HG02588 (cell line): Measurements from ENCODE around the gene UQCRQ.

Source experiments
- ATAC-seq: cut with Tn5 transposase; IDR thresholded peaks from one replicate; pipeline ENCODE4 v1.9.1; 2021; ENCODE audit warnings: mild to moderate bottlenecking, moderate library complexity; ENCODE audit not compliant: unreplicated experiment

UQCRQ gene

DNA sequence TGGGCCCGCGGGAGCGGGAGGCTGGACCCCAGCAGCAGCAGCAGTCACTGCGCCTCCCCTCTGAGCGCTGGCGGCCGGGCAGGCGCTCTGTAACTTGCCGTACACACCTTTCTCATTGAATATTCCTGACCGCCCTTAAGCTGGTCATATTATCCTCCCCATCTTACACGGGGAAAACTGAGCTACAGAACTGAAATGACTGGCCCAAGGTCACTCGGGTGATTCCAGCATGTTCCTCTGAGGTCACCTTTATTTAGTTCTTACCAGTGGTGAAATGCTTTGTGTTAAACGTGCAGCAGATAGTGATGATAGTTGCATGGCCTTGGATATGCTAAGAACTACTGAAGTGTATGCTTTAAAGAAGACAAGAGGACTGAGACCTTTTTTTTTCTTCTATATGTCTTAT, 607 bp downstream of the UQCRQ start:
- peak; percentile 18 for ATAC-seq

DNA sequence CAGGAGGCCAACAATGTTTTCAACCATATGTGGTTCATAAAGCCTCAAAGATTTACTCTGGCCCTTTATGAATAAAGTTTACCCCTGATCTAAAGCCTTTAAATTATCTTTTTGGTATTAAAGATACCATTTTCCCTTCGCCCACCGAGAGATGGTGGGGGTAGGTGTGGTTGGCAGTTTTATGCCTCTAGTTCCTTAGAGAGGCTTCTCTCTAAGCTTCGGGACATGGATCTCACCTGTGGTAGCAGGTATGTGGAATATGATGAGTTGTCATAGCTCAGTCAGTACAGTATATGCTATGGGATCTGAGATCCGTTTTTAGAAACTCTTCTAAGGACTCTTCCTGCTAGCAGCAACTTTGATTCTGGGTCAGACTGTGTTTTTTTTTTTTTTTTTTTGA, 2.3 kb downstream of the UQCRQ start:
- no peak for ATAC-seq

DNA sequence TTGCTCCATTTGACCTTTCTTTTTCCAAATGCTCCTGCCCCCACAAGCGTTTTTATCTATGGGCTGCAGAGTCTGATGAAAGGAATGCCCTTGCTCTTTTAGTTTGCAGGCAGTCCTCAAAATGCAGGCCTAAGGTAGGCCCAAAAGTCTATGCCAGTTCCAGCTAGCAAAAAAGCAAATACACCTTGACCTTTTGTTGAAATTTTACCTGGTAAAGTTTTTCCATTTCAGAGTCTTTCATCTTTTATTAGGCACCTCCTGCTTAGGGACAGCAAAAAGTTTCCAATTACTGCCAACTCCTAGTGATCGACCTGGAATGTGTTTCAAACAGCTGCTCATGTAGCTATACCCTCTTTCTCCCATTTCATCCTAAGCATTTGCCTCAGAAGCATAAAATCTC, 4.4 kb downstream of the UQCRQ start:
- no peak for ATAC-seq

DNA sequence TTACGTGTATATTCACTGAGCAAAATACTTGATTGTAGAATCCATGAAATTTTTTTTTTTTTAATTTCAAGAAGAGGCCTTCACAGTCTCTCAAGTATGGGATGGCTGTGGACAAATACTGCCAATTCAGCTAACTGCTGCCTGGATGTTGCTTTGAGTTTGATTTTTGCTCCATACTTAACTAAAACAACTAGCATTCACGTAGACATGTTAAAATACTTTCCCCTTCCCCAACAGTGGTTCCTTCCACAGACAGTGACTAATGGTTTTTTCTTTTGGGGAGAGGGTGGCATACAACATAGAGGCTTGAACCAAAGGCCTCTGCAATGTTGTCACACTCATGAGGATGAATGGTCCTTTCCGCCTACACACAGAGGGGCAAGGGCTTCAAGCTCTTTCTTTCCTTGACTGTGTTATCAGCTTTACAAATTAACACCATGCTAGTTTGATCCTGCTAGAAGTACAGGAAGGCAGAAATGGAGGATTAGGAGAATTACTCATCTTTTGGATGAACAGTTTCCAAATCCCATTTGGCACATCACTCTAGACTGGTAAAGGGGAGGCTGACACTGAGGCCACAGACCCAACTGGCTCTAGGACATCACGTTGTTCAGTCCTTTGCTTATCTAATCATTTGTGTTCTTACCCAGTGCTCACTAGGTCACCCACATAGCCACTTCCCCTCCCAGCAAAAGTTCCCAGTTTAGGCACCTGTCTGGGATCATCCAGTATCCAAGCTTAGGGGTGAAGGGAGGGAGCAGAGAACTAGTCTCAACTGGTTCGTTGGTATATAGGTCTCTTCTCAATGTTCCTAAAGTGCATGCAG, 5.2 kb downstream of the UQCRQ start:
- no peak for ATAC-seq

DNA sequence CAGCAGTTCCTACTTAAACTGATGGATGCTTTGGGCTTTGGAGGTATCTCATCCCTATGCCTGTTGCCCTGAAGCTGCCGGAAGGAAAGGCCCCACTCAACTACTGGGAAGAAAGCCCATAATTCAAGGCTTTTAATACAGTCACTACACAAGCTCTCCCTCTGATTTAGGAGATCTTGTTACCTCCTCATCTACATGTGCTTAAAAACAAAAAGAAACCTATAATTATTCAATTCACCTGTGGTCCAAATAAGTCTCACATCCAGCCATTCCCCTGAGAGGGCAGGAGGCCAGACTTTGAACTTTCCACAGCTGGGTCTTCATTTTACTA, 6.3 kb downstream of the UQCRQ start:
- ATAC-seq: no peak

DNA sequence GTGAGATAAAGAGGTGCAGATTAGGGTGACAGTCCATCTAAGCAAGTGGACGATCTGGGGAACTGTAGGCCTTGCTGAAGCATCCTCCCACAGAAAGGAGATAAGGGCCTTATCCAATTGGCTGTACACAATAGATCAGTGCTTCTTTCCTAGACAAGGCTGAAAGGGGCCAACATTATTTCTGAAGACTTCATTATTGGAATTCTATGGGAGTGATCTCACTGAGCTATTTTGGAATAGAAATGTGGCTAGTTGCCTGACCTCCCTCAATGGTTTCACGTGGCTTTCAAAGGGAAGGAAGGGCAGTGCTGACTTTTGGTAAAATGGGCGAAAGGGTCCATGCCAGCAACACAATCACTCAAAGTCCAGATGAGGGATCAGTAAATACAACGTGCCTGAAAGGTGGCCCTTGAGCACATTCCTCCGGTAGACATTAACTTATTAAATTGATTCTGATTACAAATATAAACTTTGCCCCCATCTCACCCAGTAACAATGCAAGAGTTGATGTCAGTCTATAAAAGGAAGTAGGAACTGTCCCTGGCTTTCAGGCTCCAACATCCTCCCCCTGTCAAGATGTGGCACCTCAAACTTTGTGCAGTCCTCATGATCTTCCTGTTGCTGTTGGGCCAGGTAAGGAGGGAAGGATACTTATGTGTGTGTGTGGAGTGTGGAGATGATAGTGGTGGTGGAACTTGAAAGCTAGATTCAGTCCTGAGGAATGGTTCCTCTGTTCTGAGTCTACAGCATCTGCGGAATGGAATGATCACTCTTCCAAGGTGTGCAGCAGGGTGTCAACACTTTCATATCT, 6.9 kb downstream of the UQCRQ start, which contains the start of gene LEAP2:
Gene LEAP2 (plus strand): TSS at position 550 of the 811 bp plus-strand sequence. CDS start 27 bp downstream, at position 577.
- ATAC-seq: no peak

DNA sequence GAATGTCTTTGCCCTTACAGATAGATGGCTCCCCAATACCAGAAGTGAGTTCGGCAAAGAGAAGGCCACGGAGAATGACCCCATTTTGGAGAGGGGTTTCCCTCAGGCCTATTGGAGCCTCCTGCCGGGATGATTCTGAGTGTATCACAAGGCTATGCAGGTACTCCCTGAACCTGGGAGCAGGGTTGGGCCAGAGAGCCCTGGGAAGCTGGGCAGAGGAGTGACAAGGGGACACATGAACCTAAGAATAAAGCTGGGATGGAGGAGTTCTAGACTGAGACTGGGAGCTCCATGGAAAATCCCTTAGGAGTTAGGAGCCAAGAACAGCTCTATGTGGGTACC, 7.5 kb downstream of the UQCRQ start:
- no peak for ATAC-seq

DNA sequence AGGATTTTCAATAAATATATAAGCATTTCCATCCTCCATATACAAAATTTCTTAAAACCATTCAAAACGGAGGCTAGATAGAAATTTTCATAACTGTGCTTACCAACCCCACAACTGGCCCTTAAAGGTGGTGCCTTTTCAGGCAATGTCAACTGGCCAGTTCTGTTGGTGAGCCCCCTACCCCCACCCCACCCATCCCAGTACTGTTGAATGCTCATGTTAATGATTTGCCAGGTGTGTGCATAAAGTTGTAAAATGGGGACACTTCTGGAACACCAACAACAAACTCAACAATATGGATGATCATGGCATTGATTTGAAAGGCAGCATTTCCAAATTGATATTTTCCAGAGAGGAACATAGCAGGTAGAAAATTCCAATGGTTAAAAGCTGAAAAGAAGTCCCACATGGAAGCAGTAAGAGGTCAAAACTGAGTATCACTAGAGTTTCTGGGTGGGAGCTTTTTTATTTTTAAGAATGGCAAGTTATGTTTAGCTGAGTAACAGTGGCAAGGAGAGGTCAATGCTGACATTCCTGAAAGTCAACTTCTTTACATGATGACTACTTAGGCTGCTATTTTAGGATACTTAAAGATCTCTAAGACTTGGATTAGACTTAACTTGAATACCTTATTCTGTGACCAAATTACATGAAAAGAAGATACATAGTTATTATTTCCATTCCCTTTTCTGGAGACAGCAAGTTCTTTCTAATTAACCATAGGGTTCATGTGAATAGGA, 9.7 kb downstream of the UQCRQ start:
- ATAC-seq: no peak

DNA sequence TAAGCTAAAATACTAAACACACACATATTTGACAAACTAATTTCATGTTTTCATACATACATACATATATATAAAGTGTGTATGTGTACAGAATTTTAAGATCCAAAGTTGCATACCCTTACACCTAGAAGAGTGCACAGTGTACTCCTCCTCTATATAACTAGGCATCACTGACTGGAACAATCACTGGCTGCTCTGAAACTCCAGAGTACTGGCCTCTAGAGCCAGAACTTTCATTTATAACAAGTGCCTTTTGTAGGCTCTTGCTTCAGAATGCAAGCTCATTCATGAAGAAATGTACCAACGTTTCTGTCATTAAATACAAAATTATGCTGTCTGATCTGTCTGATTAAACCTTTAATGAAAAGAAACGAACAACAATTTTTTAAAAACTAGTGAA, 11.0 kb downstream of the UQCRQ start:
- no peak for ATAC-seq

DNA sequence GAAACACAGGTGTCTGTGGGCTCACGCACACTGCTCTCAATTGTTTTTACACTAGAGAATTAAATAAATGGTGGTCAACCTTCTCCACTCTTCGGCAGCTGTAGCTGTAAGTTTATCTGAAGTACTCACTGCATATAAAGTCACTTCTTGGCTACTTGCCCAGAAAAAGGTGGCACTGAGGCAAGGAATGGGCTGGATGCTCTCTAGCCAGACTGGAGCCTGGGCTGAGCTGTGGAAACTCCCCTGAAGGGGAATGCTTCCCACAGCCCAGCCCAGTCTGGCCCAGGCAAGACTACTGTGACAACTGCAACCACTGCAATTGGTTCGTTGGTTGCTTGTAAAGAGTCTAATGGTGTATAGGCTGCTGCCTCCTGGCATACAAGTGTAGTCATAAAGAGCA, 11.5 kb downstream of the UQCRQ start:
- no peak for ATAC-seq

DNA sequence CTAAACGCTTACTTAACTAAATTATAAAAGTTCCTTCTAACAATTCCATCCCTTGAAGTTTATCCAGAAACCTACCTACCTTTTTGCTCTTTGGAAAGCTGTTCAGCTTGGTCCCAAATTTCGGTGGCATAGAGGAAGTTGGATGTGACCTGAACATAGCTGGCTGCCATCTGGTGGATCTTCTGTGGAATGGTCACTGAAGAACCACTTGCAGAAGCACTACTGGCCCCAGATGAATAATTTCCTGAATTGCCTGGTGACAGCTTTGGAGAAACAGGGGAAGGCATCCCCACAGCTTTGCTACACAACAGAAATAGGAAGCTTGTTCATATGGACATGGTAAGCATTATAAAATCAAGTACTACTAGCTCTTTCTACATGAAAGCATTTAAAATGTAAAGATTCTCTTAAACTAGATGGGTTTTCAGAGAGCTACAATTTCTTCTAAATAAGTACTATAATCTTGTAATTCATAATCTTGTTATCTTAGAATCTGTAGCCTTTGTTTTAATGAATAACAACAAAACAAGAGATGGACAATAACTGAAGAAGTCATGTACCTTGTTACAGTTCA, 16.9 kb downstream of the UQCRQ start:
- no peak for ATAC-seq

DNA sequence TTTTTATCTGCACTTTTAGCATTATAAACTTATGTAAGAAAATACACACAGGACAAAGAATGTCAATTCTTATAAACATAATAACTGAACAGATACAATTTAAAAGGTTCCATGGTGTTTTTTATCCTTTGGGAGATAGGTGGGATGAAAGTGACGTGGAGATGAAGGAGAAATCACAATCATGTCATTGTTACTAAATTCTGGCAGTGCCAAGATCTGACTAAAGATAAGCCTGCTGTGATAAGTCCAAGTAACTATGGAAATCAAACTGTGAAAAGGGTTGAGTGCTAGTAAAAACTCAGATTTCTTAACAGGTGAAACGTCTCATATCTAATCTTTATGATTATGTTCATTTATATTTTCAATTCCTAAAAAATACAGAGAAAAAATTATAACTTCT, 18.1 kb downstream of the UQCRQ start:
- ATAC-seq: no peak

DNA sequence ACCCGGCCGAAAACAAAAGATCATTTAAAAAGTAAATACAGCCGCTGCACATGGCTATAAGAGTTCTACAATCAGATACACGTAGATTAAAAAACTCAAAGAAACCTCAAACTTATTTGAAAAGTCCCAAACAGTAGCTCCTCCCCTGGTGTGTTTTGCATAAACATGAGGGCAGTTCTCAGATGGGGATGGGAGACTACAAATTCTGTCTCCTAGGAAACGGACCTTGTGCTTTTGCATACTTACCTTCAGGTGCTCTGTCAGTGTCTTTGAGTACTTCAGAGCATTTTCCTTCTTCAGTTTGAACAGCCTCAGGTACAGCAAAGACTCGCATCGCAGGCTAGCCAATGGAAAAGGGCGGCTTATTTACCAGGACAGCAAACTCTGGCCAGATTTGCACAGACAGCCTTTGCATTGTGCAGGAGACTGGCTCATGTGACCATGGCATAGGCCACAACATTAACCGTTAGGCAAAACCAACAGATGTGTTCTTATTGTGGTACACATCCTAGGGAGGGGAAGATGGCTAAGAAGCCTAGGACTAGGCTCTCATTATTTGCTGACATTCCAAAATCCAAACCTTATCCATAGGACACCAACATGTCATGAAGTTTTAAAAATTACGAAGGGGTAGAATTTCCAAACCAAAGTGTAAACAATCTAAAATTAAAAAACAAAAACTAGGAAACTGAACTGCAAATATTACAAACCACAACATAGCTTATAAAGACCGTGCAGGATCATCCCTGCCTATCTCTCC, 19.8 kb downstream of the UQCRQ start:
- ATAC-seq: no peak

DNA sequence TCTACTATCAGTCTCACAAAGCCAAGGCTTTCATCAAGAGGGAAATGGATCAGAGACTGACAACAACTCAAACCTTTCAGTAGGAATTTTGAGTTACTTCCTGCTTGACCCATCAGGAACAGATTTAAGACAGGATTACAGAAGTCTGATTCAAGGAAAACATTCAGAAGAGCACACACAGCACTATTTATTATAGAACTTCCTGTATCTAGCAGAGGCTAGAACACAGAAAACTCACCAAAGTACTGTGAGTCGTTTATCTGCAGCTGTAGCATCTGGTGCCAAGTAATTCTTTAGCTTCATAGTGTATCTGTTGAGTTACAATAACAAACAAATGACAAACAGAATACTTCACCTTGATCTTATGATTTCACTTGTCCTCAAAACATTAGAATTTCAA, 20.8 kb downstream of the UQCRQ start:
- no peak for ATAC-seq

DNA sequence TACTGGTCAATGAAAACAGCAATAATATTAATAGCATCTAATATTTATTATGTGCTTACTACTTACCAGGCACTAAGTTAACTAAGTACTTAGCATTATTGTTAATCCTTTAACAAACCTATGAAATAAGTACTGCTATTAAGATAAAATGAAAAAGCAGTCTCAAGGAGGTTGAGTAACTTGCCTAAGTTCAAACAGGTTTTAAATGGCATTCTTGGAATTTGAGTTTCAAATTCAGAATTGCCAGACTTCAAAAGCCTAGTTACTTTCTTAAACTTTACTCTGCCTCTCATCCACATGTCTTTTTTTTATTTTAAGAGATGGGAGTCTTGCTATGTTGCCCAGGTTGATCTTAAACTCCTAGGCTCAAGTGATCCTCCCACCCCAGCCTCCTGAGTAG, 23.1 kb downstream of the UQCRQ start:
- ATAC-seq: no peak

DNA sequence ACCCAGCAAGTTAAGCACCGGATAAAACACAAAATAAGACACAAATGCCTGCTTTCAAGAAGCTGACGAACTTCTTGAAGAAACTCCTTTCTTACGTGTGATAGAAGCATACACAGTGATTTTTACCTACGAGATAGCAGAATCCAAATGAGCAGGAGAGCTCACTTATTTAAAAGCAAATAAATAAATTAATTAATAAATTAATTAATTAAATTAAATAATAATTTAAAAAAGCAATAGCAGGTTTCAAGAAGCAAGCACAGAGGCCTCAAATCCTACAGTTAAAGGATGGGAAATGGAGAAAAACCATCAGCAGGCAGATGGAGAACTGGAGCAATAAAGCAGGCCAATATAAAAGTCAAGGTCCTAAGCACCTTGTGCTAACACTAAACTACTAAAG, 24.4 kb downstream of the UQCRQ start:
- no peak for ATAC-seq

DNA sequence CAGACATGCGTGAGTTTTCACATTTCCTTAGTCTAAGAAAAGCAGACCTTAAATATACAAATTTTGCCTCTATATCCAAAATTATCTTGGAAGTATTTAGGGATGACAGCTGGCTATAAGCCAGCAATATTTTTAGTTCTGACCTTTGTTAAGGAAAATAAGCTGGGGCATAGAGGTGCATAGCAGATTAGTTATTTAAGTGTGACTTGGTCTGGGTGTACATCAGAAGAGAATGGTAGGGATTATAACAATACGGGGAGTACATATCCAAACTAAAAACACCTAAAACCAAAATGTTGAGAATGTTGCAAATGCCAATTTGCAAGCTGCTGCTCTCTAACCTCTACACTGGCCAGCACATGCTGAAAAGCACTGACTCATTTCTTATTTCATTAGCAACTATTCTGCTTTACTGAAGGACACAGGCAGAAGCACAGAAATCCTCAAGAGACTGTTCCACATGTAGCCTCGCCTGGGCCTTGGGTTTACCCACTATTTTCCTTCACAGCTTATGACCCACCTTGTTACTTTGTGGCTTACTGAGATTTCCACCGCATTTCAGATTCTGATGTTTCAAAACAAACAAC, 29.4 kb downstream of the UQCRQ start:
- ATAC-seq: no peak

DNA sequence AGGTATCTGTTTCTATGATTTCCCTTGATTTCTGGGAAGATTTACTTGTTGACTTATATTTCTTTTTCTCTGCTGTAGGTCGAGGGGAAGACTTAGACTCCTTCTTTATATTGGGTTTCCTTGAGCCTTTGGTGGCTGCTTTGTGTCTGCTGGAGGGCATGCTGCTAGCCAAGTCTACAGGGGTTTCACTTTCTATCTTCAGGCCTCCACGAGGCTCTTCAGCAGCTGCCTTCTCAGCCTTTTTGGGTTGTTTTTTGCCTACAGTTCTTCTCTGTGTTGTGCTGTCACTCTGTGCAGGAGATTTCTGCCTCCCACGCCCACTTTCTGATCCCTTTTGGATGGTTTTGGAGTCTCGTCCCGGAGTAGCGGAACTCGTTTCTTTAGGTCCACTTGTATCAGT, 30.2 kb downstream of the UQCRQ start:
- ATAC-seq: no peak

DNA sequence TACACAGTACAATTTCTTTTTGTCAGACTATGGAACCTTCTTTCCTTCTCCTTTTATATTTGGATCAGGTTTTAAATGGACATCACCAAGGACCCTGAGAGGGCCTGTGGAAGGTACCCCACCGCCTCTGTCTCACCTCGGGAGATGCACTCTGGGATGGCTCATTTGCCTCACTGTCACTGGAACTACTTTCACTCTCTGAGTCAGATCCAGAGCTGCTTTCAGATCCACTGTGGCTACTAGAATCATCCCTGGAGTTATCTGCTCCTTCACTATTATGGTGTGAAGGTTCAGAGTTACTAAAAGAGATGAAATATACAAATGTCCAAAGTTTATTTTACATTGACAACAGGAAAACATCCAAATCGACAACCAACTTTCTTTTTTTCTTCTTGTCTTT, 31.7 kb downstream of the UQCRQ start:
- ATAC-seq: no peak

DNA sequence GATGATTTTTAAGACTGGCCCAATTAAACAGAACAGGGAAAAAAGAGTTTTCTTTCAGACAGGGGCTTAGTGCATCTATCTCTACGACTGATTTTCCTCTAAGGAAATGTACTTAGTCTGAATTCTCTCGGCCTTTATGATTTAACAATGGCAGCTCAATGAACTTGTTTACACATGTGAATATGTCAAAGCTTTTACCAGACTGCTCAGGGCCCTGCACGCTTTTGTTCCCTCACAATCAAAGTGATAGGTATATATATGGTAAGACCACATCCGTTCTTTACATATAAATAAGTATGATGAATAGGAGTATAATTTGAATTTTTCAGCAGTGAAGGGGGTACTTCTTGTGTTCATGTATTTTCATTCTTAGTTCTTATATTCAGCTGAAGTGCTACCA, 34.6 kb downstream of the UQCRQ start:
- ATAC-seq: no peak
